Lung (tissue), 12 donors: ENCODE data around the gene TTBK2. TPM values are rescaled to one million over a fixed set of nuclear protein-coding genes. Genes with fewer than 3 reads are reported as not detected.
"Not testable (repeated sequence)": the region's sequence is repeated elsewhere in the genome, so short reads cannot be mapped to it uniquely, and the experiment has no call there.

Source experiments
- ATAC-seq: fragments of 200-7000 bp; cut with Tn5 transposase; one replicate; pipeline ENCODE4 v1.9.1; 2020; ENCODE audit warnings: moderate number of reproducible peaks; ENCODE audit not compliant: insufficient read depth, low FRiP score
- DNase-seq, 3 donors: peaks; one replicate each; pipeline ENCODE4 v3.0.0-alpha.2; 2013 to 2017
- H3K27ac ChIP-seq, 2 donors: one replicate each; pipeline ENCODE4 v1.5.1; 2013; ENCODE audit warnings: mild to moderate bottlenecking in 2 of 2, moderate library complexity in 2 of 2, control low read depth in 1 of 2, inconsistent platforms in 1 of 2, low read depth in 1 of 2, low read length in 1 of 2
- H3K27me3 ChIP-seq, 3 donors: one replicate each; pipeline ENCODE4 v1.5.1; 2013; ENCODE audit warnings: low read length in 2 of 3; ENCODE audit not compliant: control insufficient read depth in 3 of 3, insufficient read depth in 3 of 3
- H3K36me3 ChIP-seq, 4 donors: one replicate each; pipeline ENCODE4 v1.5.1; 2013; ENCODE audit warnings: low read length in 4 of 4, mild to moderate bottlenecking in 1 of 4, moderate library complexity in 1 of 4; ENCODE audit not compliant: control insufficient read depth in 4 of 4, insufficient read depth in 4 of 4
- H3K4me1 ChIP-seq, 5 donors: one replicate each; pipeline ENCODE4 v1.5.1; 2013; ENCODE audit warnings: low read length in 5 of 5, mild to moderate bottlenecking in 2 of 5, moderate library complexity in 1 of 5; ENCODE audit not compliant: control insufficient read depth in 5 of 5, insufficient read depth in 5 of 5
- H3K4me3 ChIP-seq: one replicate; pipeline ENCODE4 v1.5.1; 2013; ENCODE audit warnings: mild to moderate bottlenecking, control low read depth, moderate library complexity
- H3K9ac ChIP-seq, 2 donors: one replicate each; pipeline ENCODE4 v1.5.1; 2013; ENCODE audit warnings: low read length in 2 of 2, control low read depth in 1 of 2; ENCODE audit not compliant: insufficient read depth in 1 of 2
- H3K9me3 ChIP-seq, 4 donors: one replicate each; pipeline ENCODE4 v1.5.1; 2013; ENCODE audit warnings: low read length in 3 of 4, mild to moderate bottlenecking in 1 of 4, moderate library complexity in 1 of 4; ENCODE audit not compliant: control insufficient read depth in 4 of 4, insufficient read depth in 3 of 4
- CTCF ChIP-seq: IDR thresholded peaks from 2 replicates; pipeline ENCODE4 v1.5.1; 2012; ENCODE audit warnings: mild to moderate bottlenecking; ENCODE audit errors: control extremely low read depth, extremely low read depth
- WGBS, 2 donors: extraction: QIAGEN DNeasy Blood & Tissue Kit; methylation state at CpG; one replicate each; pipeline ENCODE4 v1.1.7; 2013; 5-methylcytosine and 5-hydroxymethylcytosine counted together
- polyA plus RNA-seq, 2 donors: library from polyadenylated mRNA; stranded (reverse); fragments of 200-250 nt; gene quantifications; one replicate each; pipeline ENCODE4 v1.2.1, GENCODE V29; 2013
- total RNA-seq, 2 donors: library from RNA; depleted of rRNA in 1 of 2; stranded (reverse); fragments of >200 nt in 1 of 2; gene quantifications; one replicate each; pipeline ENCODE4 v1.2.1, GENCODE V29; 2014 to 2021
- donor health status: control.
- donor health status: control.
- donor health status: Bipolar disorder and iron deficiency.
- donor health status: healthy.
- donor health status: DM: yes; HTN: yes; CAD: no.

TTBK2 gene
- total and polyA plus RNA-seq, 4 donors: 2.5 to 27.5 (median 9.5) TPM

- H3K4me1 ChIP-seq: peaks cover 0 to 3% (median 0%) of the 10 kb centered on the region in 5 donors
- H3K9me3 ChIP-seq: peaks cover 0 to 3% (median 0%) of the 10 kb centered on the region in 4 donors
- H3K27ac ChIP-seq: no peak overlapping the region
- DNase-seq (no peak), ATAC-seq (no peak)
- TF ChIP-seq CTCF: no peak
- H3K27me3 ChIP-seq: no peaks in the 10 kb centered on the region
- H3K4me3 ChIP-seq: no peak overlapping the region
- WGBS, 2 donors: 96% methylated on average over 4 of the region's 4 CpGs
- H3K9ac ChIP-seq: no peak overlapping the region
- H3K36me3 ChIP-seq: peaks cover 21 to 48% (median 32%) of the 10 kb centered on the region in 4 donors
Observed at GRCh38 chr15:42954291-42954690, 33.7 kb upstream of the TTBK2 start.

- ATAC-seq, H3K9ac ChIP-seq, H3K27ac ChIP-seq, H3K4me1 ChIP-seq, H3K27me3 ChIP-seq, H3K9me3 ChIP-seq, DNase-seq, H3K4me3 ChIP-seq: not testable (repeated sequence)
- H3K36me3 ChIP-seq: peaks cover 16 to 37% (median 19%) of the 10 kb centered on the region in 4 donors
- WGBS, 2 donors: 88 to 100% methylated on average over 3 of the region's 3 CpGs
Observed at GRCh38 chr15:42948898-42949297, 28.3 kb upstream of the TTBK2 start.

GRCh38 chr15:42940527-42940926 lies 19.9 kb upstream of the TTBK2 start:
- WGBS, 2 donors: 87 to 95% methylated on average over 1 of the region's 1 CpG
- DNase-seq (no peak), ATAC-seq (no peak)

GRCh38 chr15:42939841-42940240 lies 19.3 kb upstream of the TTBK2 start:
- peaks cover 0 to 12% (median 6%) of the 10 kb centered on the region in 4 donors for H3K36me3 ChIP-seq
- no peak for TF ChIP-seq CTCF
- no peak for DNase-seq
- H3K4me3 ChIP-seq: no peak overlapping the region
- no peak overlapping the region for H3K27ac ChIP-seq
- ATAC-seq: no peak
- 95 to 97% methylated on average over 8 of the region's 8 CpGs for WGBS, 2 donors
- no peak overlapping the region for H3K9ac ChIP-seq
- H3K27me3 ChIP-seq: no peaks in the 10 kb centered on the region
- no peaks in the 10 kb centered on the region for H3K9me3 ChIP-seq
- no peaks in the 10 kb centered on the region for H3K4me1 ChIP-seq

More at GRCh38 chr15:42940527-42940926, 19.9 kb upstream of the TTBK2 start:
- no peak overlapping the region for H3K27ac ChIP-seq
- no peaks in the 10 kb centered on the region for H3K27me3 ChIP-seq
- TF ChIP-seq CTCF: no peak
- H3K9me3 ChIP-seq: no peaks in the 10 kb centered on the region
- H3K36me3 ChIP-seq: peaks cover 0 to 17% (median 6%) of the 10 kb centered on the region in 4 donors
- peaks cover 0 to 3% (median 0%) of the 10 kb centered on the region in 5 donors for H3K4me1 ChIP-seq
- H3K4me3 ChIP-seq: no peak overlapping the region
- H3K9ac ChIP-seq: no peak overlapping the region
